ENCODE results near the gene NAGLU.

- TF ChIP-seq, protein P1, sequence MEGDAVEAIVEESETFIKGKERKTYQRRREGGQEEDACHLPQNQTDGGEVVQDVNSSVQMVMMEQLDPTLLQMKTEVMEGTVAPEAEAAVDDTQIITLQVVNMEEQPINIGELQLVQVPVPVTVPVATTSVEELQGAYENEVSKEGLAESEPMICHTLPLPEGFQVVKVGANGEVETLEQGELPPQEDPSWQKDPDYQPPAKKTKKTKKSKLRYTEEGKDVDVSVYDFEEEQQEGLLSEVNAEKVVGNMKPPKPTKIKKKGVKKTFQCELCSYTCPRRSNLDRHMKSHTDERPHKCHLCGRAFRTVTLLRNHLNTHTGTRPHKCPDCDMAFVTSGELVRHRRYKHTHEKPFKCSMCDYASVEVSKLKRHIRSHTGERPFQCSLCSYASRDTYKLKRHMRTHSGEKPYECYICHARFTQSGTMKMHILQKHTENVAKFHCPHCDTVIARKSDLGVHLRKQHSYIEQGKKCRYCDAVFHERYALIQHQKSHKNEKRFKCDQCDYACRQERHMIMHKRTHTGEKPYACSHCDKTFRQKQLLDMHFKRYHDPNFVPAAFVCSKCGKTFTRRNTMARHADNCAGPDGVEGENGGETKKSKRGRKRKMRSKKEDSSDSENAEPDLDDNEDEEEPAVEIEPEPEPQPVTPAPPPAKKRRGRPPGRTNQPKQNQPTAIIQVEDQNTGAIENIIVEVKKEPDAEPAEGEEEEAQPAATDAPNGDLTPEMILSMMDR (IDR thresholded peaks at IDR 0.05 in 4 of 5, conservative IDR thresholded peaks at IDR 0.05 in 1 of 5), result no peak
- no peak for TF ChIP-seq POLR2A (IDR thresholded peaks at IDR 0.05)
Measured at GRCh38 chr17:42512246-42512645, 23.8 kb upstream of the NAGLU start.
